ENCODE results near the gene CACNA2D1.
A peak's percentile ranks its signal among the peaks of the same experiment; 100 is the strongest.

The CACNA2D1 gene

DNA sequence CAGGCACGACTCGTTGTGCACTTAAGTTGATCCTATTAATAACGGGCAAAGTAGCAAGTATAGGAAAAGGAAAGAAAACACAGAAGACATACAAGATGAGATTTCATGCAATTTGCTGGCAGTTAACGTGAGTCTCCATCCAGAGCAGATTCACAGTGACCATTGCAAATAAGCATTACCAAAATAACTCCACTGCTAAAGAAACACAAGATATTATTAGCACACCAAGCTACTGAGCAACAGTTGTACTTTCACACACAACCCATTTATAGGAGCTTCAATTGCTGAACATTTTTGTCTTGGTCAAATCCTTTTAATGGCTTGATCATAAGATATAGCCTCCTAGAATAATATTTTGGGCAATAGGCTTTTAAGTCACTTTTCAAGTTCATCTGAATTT, 486.1 kb downstream of the CACNA2D1 start:
- no peak for DNase-seq (ENCODE audit: low read depth)

GRCh38 chr7:81956520-81956919, 487.1 kb downstream of the CACNA2D1 start:
- DNase-seq (ENCODE audit: low read depth) = peak; percentile 52

GRCh38 chr7:81949306-81949705, 494.3 kb downstream of the CACNA2D1 start:
- no peak for DNase-seq (ENCODE audit: low read depth)

DNA sequence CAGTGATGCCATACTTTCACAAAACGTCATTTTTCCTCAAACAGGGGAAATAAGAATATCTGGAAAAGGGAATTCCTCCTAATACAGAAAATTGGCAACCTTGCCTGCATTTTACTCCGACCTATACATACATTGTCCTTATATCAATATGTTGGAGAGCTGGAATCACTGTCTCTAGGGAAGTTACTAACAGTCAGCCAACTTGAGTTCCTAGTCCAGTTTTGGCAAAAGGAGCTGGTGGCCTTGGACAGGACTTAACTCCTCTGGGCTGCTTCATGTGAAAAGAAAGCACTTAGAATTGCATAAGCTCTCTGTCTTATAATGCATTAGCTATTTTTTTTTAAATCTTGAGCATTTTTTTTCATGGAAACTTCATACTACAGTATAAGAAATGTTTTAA, 499.5 kb downstream of the CACNA2D1 start:
- peak; percentile 24 for DNase-seq (ENCODE audit: low read depth)

DNA sequence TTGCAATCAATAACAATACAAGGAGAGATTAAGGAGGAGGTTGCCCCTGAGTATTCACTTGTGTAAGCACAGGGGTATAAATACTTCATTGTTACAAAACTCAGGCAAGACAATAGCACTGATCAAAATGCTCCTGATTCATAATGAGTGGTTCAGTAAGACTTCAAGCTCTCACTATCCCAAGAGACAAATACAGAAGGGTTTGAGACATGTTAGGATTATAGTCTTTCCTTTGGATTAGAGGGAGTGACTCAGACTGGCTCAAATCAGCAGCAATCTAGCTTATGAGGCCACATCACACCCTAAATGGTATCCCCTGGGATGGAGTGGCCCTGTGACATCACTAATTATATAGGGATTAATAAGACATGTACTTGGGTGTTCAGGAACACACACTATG, 506.5 kb downstream of the CACNA2D1 start:
- DNase-seq (ENCODE audit: low read depth) = no peak

DNA sequence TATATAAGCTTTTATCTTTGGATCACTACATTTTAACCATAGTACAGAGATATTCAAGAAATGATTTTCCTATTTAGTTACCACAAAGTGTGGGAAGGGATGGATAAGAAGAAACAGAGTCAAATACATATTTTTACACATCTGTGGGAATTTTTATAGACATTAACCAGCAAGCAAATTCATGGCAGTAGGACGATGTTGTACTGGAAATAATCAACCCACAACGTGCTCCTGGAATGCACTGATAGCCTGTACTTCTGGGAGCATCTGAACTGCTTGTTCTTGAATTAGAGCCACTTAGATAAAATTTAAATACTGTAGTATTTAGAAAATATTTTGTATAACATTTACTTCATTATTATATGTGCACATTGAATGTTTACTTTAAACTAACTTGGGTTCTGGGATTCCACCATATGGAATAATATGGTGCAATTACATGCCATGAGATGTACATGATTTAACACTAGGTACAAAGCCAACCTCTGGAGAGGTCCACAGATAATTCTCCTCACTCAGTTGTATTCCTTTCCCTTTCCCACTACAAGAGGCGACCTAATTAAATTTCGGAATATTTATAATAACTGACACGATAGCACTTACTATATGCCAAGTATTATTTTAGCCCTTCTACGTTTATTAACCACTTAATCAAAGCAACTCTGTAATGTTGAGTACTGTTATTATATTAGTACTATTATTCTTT, 508.8 kb downstream of the CACNA2D1 start:
- DNase-seq (ENCODE audit: low read depth) = no peak

- DNase-seq (ENCODE audit: low read depth) = no peak
These were observed 510.6 kb downstream of the CACNA2D1 start for GRCh38 chr7:81932936-81933335.

- DNase-seq (ENCODE audit: low read depth) = no peak
These were observed 514.2 kb downstream of the CACNA2D1 start for GRCh38 chr7:81929386-81929785.

GRCh38 chr7:81926154-81926553, 517.4 kb downstream of the CACNA2D1 start:
- peak; percentile 9 for DNase-seq (ENCODE audit: low read depth)

DNA sequence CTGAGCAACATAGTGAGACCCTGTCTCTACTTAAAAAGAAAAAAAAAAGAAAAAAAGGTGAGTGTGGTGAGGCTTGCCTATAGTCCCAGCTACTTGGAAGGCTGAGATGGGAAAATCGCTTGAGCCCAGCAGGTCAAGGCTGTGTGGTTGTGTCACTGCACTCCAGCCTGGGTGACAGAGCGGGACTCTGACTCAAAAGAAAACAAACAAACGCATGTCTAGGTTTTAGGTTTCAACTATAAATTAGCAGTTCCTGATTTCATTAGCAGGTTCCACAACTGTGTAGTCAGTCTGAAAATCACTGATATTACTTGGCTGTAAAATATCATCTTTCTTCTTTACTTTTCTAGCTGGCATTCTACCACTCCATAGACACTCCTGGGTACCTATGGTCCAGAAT, 518.0 kb downstream of the CACNA2D1 start:
- no peak for DNase-seq (ENCODE audit: low read depth)

GRCh38 chr7:81924494-81924893, 519.1 kb downstream of the CACNA2D1 start:
- no peak for DNase-seq (ENCODE audit: low read depth)

DNA sequence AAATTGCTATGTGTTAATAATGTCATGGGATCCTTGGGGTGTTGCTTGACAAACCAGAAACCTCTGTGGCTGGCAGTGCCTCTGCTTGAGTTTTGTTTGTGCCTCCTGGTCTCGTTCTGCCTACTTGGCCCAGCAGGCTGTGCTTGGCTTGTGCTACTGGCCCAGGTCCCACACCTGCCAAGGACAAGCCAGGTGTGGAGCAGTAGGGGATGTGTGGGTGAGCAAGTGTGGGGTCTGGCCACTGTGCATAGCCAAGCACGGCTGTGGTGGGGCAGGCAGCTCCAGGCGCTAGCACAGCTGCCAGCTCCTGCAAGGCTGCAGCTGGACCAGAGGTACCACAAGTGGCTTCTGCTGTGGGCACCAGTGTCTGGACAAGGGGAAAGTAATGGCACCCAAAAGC, 524.1 kb downstream of the CACNA2D1 start:
- DNase-seq (ENCODE audit: low read depth) = no peak

GRCh38 chr7:81908220-81908619, 535.4 kb downstream of the CACNA2D1 start:
- DNase-seq (ENCODE audit: low read depth) = no peak

- DNase-seq (ENCODE audit: low read depth) = no peak
These were observed 540.5 kb downstream of the CACNA2D1 start for GRCh38 chr7:81903115-81903514.

GRCh38 chr7:81902536-81902935, 541.0 kb downstream of the CACNA2D1 start:
- DNase-seq (ENCODE audit: low read depth) = no peak

Data from fibroblast of the conjunctiva (primary cell).